Measurements from ENCODE around the gene STYK1. TPM values are rescaled to one million over a fixed set of nuclear protein-coding genes. Genes with fewer than 3 reads are reported as not detected.
"Not testable (repeated sequence)": the region's sequence is repeated elsewhere in the genome, so short reads cannot be mapped to it uniquely, and the experiment has no call there.

STYK1 gene
- polyA plus RNA-seq, 3 donors: not detected

DNA sequence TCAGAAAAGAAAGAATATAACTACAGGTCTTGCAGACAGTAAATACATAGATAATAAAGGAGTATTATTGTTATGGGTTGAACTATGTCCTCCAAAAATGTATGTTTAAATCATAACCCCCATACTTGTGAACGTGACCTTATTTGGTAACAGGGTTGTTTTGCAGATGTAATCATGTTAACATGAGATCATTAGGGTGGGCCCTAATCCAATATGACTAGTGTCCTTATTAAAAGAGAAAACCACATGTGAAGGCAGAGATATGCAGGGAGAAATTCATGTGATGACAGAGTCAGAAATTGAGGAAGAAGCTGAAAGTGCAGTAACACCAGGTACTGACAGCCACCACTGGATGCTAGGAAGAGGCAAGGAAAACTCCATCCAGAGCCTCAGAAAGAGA, 89.4 kb downstream of the STYK1 start:
- Mint-ChIP-seq H3K36me3 (peaks cover 22 to 27% of the 10 kb centered on the region in 2 donors), H3K4me3 (no peak overlapping the region), H3K4me1 (no peaks in the 10 kb centered on the region), H3K27ac (no peak overlapping the region), H3K9me3 (peaks cover 4 to 15% (median 6%) of the 10 kb centered on the region in 7 donors), H3K27me3 (ENCODE audit: low read depth in 3 of 3) (peaks cover 0 to 2% (median 0%) of the 10 kb centered on the region in 3 donors)
- Histone ChIP-seq H3K9ac (ENCODE audit: insufficient read depth, low read length, poor library complexity, severe bottlenecking) (no peak overlapping the region), H3K4me1 (ENCODE audit: control insufficient read depth in 1 of 2, insufficient read depth in 2 of 2, low read length in 2 of 2) (no peaks in the 10 kb centered on the region), H2AFZ (ENCODE audit: insufficient read depth, low read depth, low read length, poor library complexity, severe bottlenecking) (no peak overlapping the region), H3K4me2 (replicated peaks; ENCODE audit: extremely low read depth, low read length, poor library complexity, severe bottlenecking) (no peak overlapping the region), H3K4me3 (replicated peaks in 1 of 3; ENCODE audit: low read depth in 2 of 3, low read length in 3 of 3) (no peak overlapping the region), H3K27ac (ENCODE audit: low read depth in 1 of 2, low read length in 2 of 2) (no peak overlapping the region), H4K20me1 (ENCODE audit: insufficient read depth, low read length) (no peaks in the 10 kb centered on the region), H3K36me3 (replicated peaks in 1 of 2; ENCODE audit: control insufficient read depth in 1 of 2, insufficient read depth in 2 of 2, low read length in 2 of 2) (peaks cover 0 to 13% of the 10 kb centered on the region in 2 donors), H3K9me3 (replicated peaks in 1 of 2; ENCODE audit: control insufficient read depth in 1 of 2, insufficient read depth in 1 of 2, low read length in 2 of 2) (peaks cover 4 to 9% of the 10 kb centered on the region in 2 donors), H3K27me3 (ENCODE audit: control insufficient read depth in 2 of 2, insufficient read depth in 2 of 2, low read length in 2 of 2) (no peaks in the 10 kb centered on the region), H3K79me2 (ENCODE audit: insufficient read depth, low read length) (no peaks in the 10 kb centered on the region)
- DNase-seq: no peak
- WGBS (ENCODE audit: insufficient coverage): no CpG with 5 or more reads among the region's 1 CpG
- intact Hi-C loops (cut with micrococcal nuclease): no loop called here
- TF ChIP-seq, protein P1, sequence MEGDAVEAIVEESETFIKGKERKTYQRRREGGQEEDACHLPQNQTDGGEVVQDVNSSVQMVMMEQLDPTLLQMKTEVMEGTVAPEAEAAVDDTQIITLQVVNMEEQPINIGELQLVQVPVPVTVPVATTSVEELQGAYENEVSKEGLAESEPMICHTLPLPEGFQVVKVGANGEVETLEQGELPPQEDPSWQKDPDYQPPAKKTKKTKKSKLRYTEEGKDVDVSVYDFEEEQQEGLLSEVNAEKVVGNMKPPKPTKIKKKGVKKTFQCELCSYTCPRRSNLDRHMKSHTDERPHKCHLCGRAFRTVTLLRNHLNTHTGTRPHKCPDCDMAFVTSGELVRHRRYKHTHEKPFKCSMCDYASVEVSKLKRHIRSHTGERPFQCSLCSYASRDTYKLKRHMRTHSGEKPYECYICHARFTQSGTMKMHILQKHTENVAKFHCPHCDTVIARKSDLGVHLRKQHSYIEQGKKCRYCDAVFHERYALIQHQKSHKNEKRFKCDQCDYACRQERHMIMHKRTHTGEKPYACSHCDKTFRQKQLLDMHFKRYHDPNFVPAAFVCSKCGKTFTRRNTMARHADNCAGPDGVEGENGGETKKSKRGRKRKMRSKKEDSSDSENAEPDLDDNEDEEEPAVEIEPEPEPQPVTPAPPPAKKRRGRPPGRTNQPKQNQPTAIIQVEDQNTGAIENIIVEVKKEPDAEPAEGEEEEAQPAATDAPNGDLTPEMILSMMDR (IDR thresholded peaks at IDR 0.05): no peak

DNA sequence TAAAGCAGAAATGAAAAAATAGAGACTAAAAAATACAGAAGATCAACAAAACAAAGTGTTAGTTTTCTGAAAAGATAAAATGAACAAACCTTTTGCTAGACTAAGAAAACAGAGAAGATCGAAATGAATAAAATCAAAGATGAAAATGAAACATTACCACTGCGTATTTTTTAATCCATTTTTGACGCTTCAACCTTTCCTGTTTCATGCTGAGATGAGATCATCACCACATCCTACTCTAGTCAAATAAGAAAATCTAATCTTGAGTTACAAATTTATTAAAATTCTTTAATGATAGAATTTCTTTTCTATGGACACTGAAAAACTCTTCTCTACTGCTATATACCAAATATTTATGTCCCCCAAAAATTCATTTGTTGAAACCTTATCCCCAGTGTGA, 91.1 kb downstream of the STYK1 start:
- no peak overlapping the region for H3K4me3 ChIP-seq (replicated peaks in 1 of 3; ENCODE audit: low read depth in 2 of 3, low read length in 3 of 3)
- H3K27ac Mint-ChIP-seq: no peak overlapping the region
- DNase-seq: no peak
- H3K9ac ChIP-seq (ENCODE audit: insufficient read depth, low read length, poor library complexity, severe bottlenecking): no peak overlapping the region
- peaks cover 0 to 2% (median 1%) of the 10 kb centered on the region in 3 donors for H3K27me3 Mint-ChIP-seq (ENCODE audit: low read depth in 3 of 3)
- H3K79me2 ChIP-seq (ENCODE audit: insufficient read depth, low read length): no peaks in the 10 kb centered on the region
- no peak overlapping the region for H3K4me2 ChIP-seq (replicated peaks; ENCODE audit: extremely low read depth, low read length, poor library complexity, severe bottlenecking)
- no peaks in the 10 kb centered on the region for H3K4me1 ChIP-seq (ENCODE audit: control insufficient read depth in 1 of 2, insufficient read depth in 2 of 2, low read length in 2 of 2)
- H3K27ac ChIP-seq (ENCODE audit: low read depth in 1 of 2, low read length in 2 of 2): no peak overlapping the region
- peaks cover 0 to 13% of the 10 kb centered on the region in 2 donors for H3K36me3 ChIP-seq (replicated peaks in 1 of 2; ENCODE audit: control insufficient read depth in 1 of 2, insufficient read depth in 2 of 2, low read length in 2 of 2)
- H3K9me3 Mint-ChIP-seq: peaks cover 4 to 15% (median 6%) of the 10 kb centered on the region in 7 donors
- no peak overlapping the region for H3K4me3 Mint-ChIP-seq
- H2AFZ ChIP-seq (ENCODE audit: insufficient read depth, low read depth, low read length, poor library complexity, severe bottlenecking): no peak overlapping the region
- peaks cover 14 to 20% of the 10 kb centered on the region in 2 donors for H3K36me3 Mint-ChIP-seq
- TF ChIP-seq, protein P1 (IDR thresholded peaks at IDR 0.05): no peak
- no CpG with 5 or more reads among the region's 3 CpGs for WGBS (ENCODE audit: insufficient coverage)
- no peaks in the 10 kb centered on the region for H3K4me1 Mint-ChIP-seq
- peaks cover 4 to 9% of the 10 kb centered on the region in 2 donors for H3K9me3 ChIP-seq (replicated peaks in 1 of 2; ENCODE audit: control insufficient read depth in 1 of 2, insufficient read depth in 1 of 2, low read length in 2 of 2)
- intact Hi-C loops (cut with micrococcal nuclease): no loop called here
- no peaks in the 10 kb centered on the region for H4K20me1 ChIP-seq (ENCODE audit: insufficient read depth, low read length)
- H3K27me3 ChIP-seq (ENCODE audit: control insufficient read depth in 2 of 2, insufficient read depth in 2 of 2, low read length in 2 of 2): no peaks in the 10 kb centered on the region

DNA sequence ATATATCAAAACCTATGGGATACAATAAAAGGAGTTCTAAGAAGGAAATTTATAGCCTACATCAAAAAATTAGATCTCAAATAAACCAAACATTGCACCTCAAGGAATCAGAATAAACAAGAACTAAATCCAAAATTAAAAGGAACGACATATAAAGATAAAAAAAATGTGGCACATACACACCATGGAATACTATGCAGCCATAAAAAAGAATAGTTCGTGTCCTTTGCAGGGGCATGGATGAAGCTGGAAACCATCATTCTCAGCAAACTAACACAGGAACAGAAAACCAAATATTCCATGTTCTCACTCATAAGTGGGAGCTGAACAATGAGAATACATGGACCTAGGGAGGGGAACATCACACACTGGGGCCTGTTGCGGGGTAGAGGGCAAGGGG, 91.7 kb downstream of the STYK1 start:
- H3K27me3 Mint-ChIP-seq (ENCODE audit: low read depth in 3 of 3); H3K4me3 ChIP-seq (replicated peaks in 1 of 3; ENCODE audit: low read depth in 2 of 3, low read length in 3 of 3): not testable (repeated sequence)
- peaks cover 4 to 15% (median 6%) of the 10 kb centered on the region in 7 donors for H3K9me3 Mint-ChIP-seq

More for the DNA sequence above, 91.7 kb downstream of the STYK1 start:
- DNase-seq; H3K9ac ChIP-seq (ENCODE audit: insufficient read depth, low read length, poor library complexity, severe bottlenecking); H2AFZ ChIP-seq (ENCODE audit: insufficient read depth, low read depth, low read length, poor library complexity, severe bottlenecking); intact Hi-C loops (cut with micrococcal nuclease); H4K20me1 ChIP-seq (ENCODE audit: insufficient read depth, low read length); H3K4me3 Mint-ChIP-seq; H3K27ac ChIP-seq (ENCODE audit: low read depth in 1 of 2, low read length in 2 of 2); H3K27me3 ChIP-seq (ENCODE audit: control insufficient read depth in 2 of 2, insufficient read depth in 2 of 2, low read length in 2 of 2); H3K9me3 ChIP-seq (replicated peaks in 1 of 2; ENCODE audit: control insufficient read depth in 1 of 2, insufficient read depth in 1 of 2, low read length in 2 of 2); H3K79me2 ChIP-seq (ENCODE audit: insufficient read depth, low read length); H3K4me1 Mint-ChIP-seq; H3K4me2 ChIP-seq (replicated peaks; ENCODE audit: extremely low read depth, low read length, poor library complexity, severe bottlenecking); H3K4me1 ChIP-seq (ENCODE audit: control insufficient read depth in 1 of 2, insufficient read depth in 2 of 2, low read length in 2 of 2); H3K27ac Mint-ChIP-seq: not testable (repeated sequence)
- H3K36me3 ChIP-seq (replicated peaks in 1 of 2; ENCODE audit: control insufficient read depth in 1 of 2, insufficient read depth in 2 of 2, low read length in 2 of 2): peaks cover 0 to 13% of the 10 kb centered on the region in 2 donors
- no CpG with 5 or more reads among the region's 3 CpGs for WGBS (ENCODE audit: insufficient coverage)
- peaks cover 9 to 18% of the 10 kb centered on the region in 2 donors for H3K36me3 Mint-ChIP-seq

Measured in CD14-positive monocyte (primary cell).